ENCODE measurements around the gene TSGA10. TPM values are rescaled to one million over a fixed set of nuclear protein-coding genes. Genes with fewer than 3 reads are reported as not detected.

TSGA10 gene
- total and polyA plus RNA-seq, 2 donors (not counting 3 experiments of a cell fraction or from before 2014, with no cell fraction given): 0.12 to 2.7 TPM

- dilution Hi-C loops (cut with MboI; ENCODE audit: extremely low pct_ligation_motif_present, low sequenced_read_pairs): no loop called here
- H2AFZ ChIP-seq (ENCODE audit: low read depth, low read length): no peak overlapping the region
These were observed 45.5 kb upstream of the TSGA10 start for GRCh38 chr2:99200076-99200800.

More at GRCh38 chr2:99200076-99200800, 45.5 kb upstream of the TSGA10 start:
- H3K9me3 ChIP-seq (replicated peaks; ENCODE audit: control insufficient read depth, insufficient read depth, low read length): no peaks in the 10 kb centered on the region
- FAIRE-seq (no peak), DNase-seq (ENCODE audit: low read depth, low spot score) (no peak)
- H4K20me1 ChIP-seq (replicated peaks; ENCODE audit: control insufficient read depth, extremely low read depth, insufficient read depth, low read length): no peaks in the 10 kb centered on the region
- H3K4me1 ChIP-seq (ENCODE audit: control insufficient read depth, extremely low read depth, insufficient read depth, low read length): no peaks in the 10 kb centered on the region
- no peaks in the 10 kb centered on the region for H3K79me2 ChIP-seq (ENCODE audit: control insufficient read depth, insufficient read depth, low read length)
- no TSS peak for BruUV-seq (replicated peaks)
- POLR2A ChIA-PET: no interaction called here
- no peak overlapping the region for H3K4me3 ChIP-seq (replicated peaks in 1 of 3; ENCODE audit: insufficient read depth in 1 of 3, low read depth in 1 of 3, low read length in 3 of 3)
- no peak overlapping the region for H3K27ac ChIP-seq (ENCODE audit: insufficient read depth, low read depth, low read length)
- TF ChIP-seq JUN (IDR thresholded peaks at IDR 0.05; ENCODE audit: borderline replicate concordance, insufficient read depth, insufficient read length, low read depth) (no peak), MAX (IDR thresholded peaks at IDR 0.05; ENCODE audit: insufficient read depth, insufficient read length) (no peak), FOS (IDR thresholded peaks at IDR 0.05; ENCODE audit: borderline replicate concordance, insufficient read depth, low read length) (no peak), GATA2 (IDR thresholded peaks at IDR 0.05; ENCODE audit: insufficient read depth, insufficient read length, low read depth, low read length) (no peak), CTCF (IDR thresholded peaks at IDR 0.05; ENCODE audit: extremely low read depth in 1 of 2, insufficient read depth in 1 of 2, low read depth in 1 of 2, low read length in 2 of 2) (no peak), POLR2AphosphoS5 (IDR thresholded peaks at IDR 0.05; ENCODE audit: insufficient read depth, low read depth, low read length) (no peak), EZH2 (IDR thresholded peaks at IDR 0.05; ENCODE audit: borderline replicate concordance, low read depth, low read length, severe bottlenecking) (no peak), MYC (IDR thresholded peaks at IDR 0.05; ENCODE audit: low read depth, low read length) (no peak), POLR2A (IDR thresholded peaks at IDR 0.05; ENCODE audit: low read depth, low read length) (no peak)
- H3K9ac ChIP-seq (replicated peaks; ENCODE audit: extremely low read depth, insufficient read depth, low read length): no peak overlapping the region
- intact Hi-C loops (cut with micrococcal nuclease): no loop called here
- peaks cover 0 to 6% of the 10 kb centered on the region in 2 experiments for H3K36me3 ChIP-seq (ENCODE audit: control insufficient read depth in 2 of 2, extremely low read depth in 1 of 2, insufficient read depth in 2 of 2, low read length in 2 of 2)
- no peaks in the 10 kb centered on the region for H3K9me1 ChIP-seq (replicated peaks; ENCODE audit: control insufficient read depth, extremely low read depth, insufficient read depth, low read length)
- CTCF ChIA-PET: no interaction called here
- no peaks in the 10 kb centered on the region for H3K27me3 ChIP-seq (ENCODE audit: control insufficient read depth in 2 of 2, insufficient read depth in 2 of 2, low read length in 2 of 2)
- H3K4me2 ChIP-seq (ENCODE audit: insufficient read depth, low read length): no peak overlapping the region

Measured in endothelial cell of umbilical vein (primary cell).